DOHH2 (cell line): ENCODE measurements around the gene ALDH6A1.

Experiments used
- CTCF ChIP-seq: fragments of 200-600 bp; sonication (generic); IDR thresholded peaks from one replicate; pipeline ENCODE4 v1.5.1; 2014; ENCODE audit warnings: antibody characterized with exemption, mild to moderate bottlenecking, low read depth, low read length; ENCODE audit not compliant: poor library complexity, severe bottlenecking
- EZH2phosphoT487 ChIP-seq: fragments of 200-600 bp; sonication (generic); IDR thresholded peaks from 2 replicates; pipeline ENCODE4 v1.6.1; 2017; ENCODE audit warnings: borderline replicate concordance, mild to moderate bottlenecking, antibody characterized with exemption, low read length, moderate library complexity, mixed read lengths

GRCh38 chr14:74085828-74086227, 1.6 kb upstream of the ALDH6A1 start:
- TF ChIP-seq CTCF: no peak
- no peak for TF ChIP-seq EZH2phosphoT487
